HEK293T (cell line): ENCODE results near the gene BCAR3.

Source experiments
- ARNT ChIP-seq: fragments of 450-650 bp; IDR thresholded peaks from 2 replicates; pipeline ENCODE4 v1.6.1; 2017; ENCODE audit warnings: mild to moderate bottlenecking
- BHLHE40 ChIP-seq: fragments of 450-650 bp; IDR thresholded peaks from 2 replicates; pipeline ENCODE4 v1.6.1; 2016; ENCODE audit warnings: mild to moderate bottlenecking, moderate library complexity, borderline replicate concordance
- FOXA1 ChIP-seq: fragments of 450-650 bp; IDR thresholded peaks from 2 replicates; pipeline ENCODE4 v1.6.1; 2016; ENCODE audit warnings: mild to moderate bottlenecking
- FOXK2 ChIP-seq: fragments of 450-650 bp; IDR thresholded peaks from 2 replicates; pipeline ENCODE4 v1.6.1; 2016; ENCODE audit warnings: mild to moderate bottlenecking
- FOXM1 ChIP-seq: fragments of 450-650 bp; IDR thresholded peaks from 2 replicates; pipeline ENCODE4 v1.6.1; 2017; ENCODE audit warnings: mild to moderate bottlenecking, borderline replicate concordance
- HDGF ChIP-seq: fragments of 450-650 bp; IDR thresholded peaks from 2 replicates; pipeline ENCODE4 v1.6.1; 2017; ENCODE audit warnings: antibody characterized with exemption, borderline replicate concordance
- PKNOX1 ChIP-seq: fragments of 450-650 bp; IDR thresholded peaks from 2 replicates; pipeline ENCODE4 v1.6.1; 2016
- SP1 ChIP-seq: fragments of 450-650 bp; IDR thresholded peaks from 2 replicates; pipeline ENCODE4 v1.6.1; 2017
- SUZ12 ChIP-seq: fragments of 450-650 bp; IDR thresholded peaks from 2 replicates; pipeline ENCODE4 v1.6.1; 2016; ENCODE audit warnings: mild to moderate bottlenecking
- TARDBP ChIP-seq: fragments of 450-650 bp; IDR thresholded peaks from 2 replicates; pipeline ENCODE4 v1.6.1; 2016
- ZNF384 ChIP-seq: fragments of 450-650 bp; IDR thresholded peaks from 2 replicates; pipeline ENCODE4 v1.6.1; 2016

- TF ChIP-seq TARDBP (no peak), ZNF384 (no peak), FOXM1 (no peak), FOXA1 (no peak), SP1 (no peak), FOXK2 (no peak), SUZ12 (no peak), HDGF (no peak), BHLHE40 (no peak), ARNT (no peak), PKNOX1 (no peak)
Observed at GRCh38 chr1:93669369-93669768, 12.3 kb downstream of the BCAR3 start.
